Measurements from ENCODE around the gene TRIM72. TPM values are rescaled to one million over a fixed set of nuclear protein-coding genes. Genes with fewer than 3 reads are reported as not detected.

TRIM72 gene
- total and polyA plus RNA-seq, 2 donors (not counting 3 experiments of a cell fraction or from before 2014, with no cell fraction given), result not detected

DNA sequence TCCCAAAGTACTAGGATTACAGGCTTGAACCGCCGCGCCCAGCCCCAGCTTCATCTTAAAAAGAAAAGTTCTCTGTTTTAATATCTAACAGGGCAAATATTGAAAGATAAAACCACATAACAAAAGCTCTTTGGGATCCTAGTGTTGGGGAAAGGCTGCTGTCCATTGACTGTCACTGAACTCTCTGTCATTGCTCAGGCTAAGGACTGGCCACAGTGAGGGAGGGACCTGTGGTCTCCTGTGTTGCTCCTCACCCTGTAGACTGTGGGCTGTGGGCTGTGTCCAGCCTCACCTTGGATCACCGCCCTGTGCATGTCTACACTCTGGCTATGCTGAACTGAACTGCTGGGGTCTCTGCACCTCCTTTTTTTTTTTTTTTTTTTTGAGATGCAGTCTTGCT is 14.3 kb downstream of the TRIM72 start:
- Histone ChIP-seq H3K4me2 (ENCODE audit: insufficient read depth, low read length) (no peak overlapping the region), H3K4me3 (replicated peaks in 1 of 3; ENCODE audit: insufficient read depth in 1 of 3, low read depth in 1 of 3, low read length in 3 of 3) (no peak overlapping the region), H3K27ac (ENCODE audit: insufficient read depth, low read depth, low read length) (no peak overlapping the region), H3K9me3 (replicated peaks; ENCODE audit: control insufficient read depth, insufficient read depth, low read length) (no peaks in the 10 kb centered on the region), H3K9me1 (replicated peaks; ENCODE audit: control insufficient read depth, extremely low read depth, insufficient read depth, low read length) (no peaks in the 10 kb centered on the region), H3K79me2 (ENCODE audit: control insufficient read depth, insufficient read depth, low read length) (no peaks in the 10 kb centered on the region), H3K36me3 (ENCODE audit: control insufficient read depth in 2 of 2, extremely low read depth in 1 of 2, insufficient read depth in 2 of 2, low read length in 2 of 2) (no peaks in the 10 kb centered on the region), H3K9ac (replicated peaks; ENCODE audit: extremely low read depth, insufficient read depth, low read length) (no peak overlapping the region), H3K27me3 (ENCODE audit: control insufficient read depth in 2 of 2, insufficient read depth in 2 of 2, low read length in 2 of 2) (no peaks in the 10 kb centered on the region), H2AFZ (ENCODE audit: low read depth, low read length) (no peak overlapping the region), H3K4me1 (ENCODE audit: control insufficient read depth, extremely low read depth, insufficient read depth, low read length) (no peaks in the 10 kb centered on the region), H4K20me1 (replicated peaks; ENCODE audit: control insufficient read depth, extremely low read depth, insufficient read depth, low read length) (no peaks in the 10 kb centered on the region)
- FAIRE-seq (no peak), DNase-seq (ENCODE audit: low read depth, low spot score) (no peak)
- dilution Hi-C loops (cut with MboI; ENCODE audit: extremely low pct_ligation_motif_present, low sequenced_read_pairs), result no loop called here
- no peak for TF ChIP-seq EZH2 (IDR thresholded peaks at IDR 0.05; ENCODE audit: borderline replicate concordance, low read depth, low read length, severe bottlenecking)
- TF ChIP-seq POLR2A (IDR thresholded peaks at IDR 0.05; ENCODE audit: low read depth, low read length), result no peak
- TF ChIP-seq, protein P1, sequence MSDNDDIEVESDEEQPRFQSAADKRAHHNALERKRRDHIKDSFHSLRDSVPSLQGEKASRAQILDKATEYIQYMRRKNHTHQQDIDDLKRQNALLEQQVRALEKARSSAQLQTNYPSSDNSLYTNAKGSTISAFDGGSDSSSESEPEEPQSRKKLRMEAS (IDR thresholded peaks at IDR 0.05; ENCODE audit: insufficient read depth, insufficient read length), result no peak
- no peak for TF ChIP-seq GATA2 (IDR thresholded peaks at IDR 0.05; ENCODE audit: insufficient read depth, insufficient read length, low read depth, low read length)
- no peak for TF ChIP-seq MYC (IDR thresholded peaks at IDR 0.05; ENCODE audit: low read depth, low read length)
- TF ChIP-seq JUN (IDR thresholded peaks at IDR 0.05; ENCODE audit: borderline replicate concordance, insufficient read depth, insufficient read length, low read depth), result no peak
- TF ChIP-seq, protein P2, sequence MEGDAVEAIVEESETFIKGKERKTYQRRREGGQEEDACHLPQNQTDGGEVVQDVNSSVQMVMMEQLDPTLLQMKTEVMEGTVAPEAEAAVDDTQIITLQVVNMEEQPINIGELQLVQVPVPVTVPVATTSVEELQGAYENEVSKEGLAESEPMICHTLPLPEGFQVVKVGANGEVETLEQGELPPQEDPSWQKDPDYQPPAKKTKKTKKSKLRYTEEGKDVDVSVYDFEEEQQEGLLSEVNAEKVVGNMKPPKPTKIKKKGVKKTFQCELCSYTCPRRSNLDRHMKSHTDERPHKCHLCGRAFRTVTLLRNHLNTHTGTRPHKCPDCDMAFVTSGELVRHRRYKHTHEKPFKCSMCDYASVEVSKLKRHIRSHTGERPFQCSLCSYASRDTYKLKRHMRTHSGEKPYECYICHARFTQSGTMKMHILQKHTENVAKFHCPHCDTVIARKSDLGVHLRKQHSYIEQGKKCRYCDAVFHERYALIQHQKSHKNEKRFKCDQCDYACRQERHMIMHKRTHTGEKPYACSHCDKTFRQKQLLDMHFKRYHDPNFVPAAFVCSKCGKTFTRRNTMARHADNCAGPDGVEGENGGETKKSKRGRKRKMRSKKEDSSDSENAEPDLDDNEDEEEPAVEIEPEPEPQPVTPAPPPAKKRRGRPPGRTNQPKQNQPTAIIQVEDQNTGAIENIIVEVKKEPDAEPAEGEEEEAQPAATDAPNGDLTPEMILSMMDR (IDR thresholded peaks at IDR 0.05; ENCODE audit: extremely low read depth in 1 of 2, insufficient read depth in 1 of 2, low read depth in 1 of 2, low read length in 2 of 2), result no peak
- no peak for TF ChIP-seq FOS (IDR thresholded peaks at IDR 0.05; ENCODE audit: borderline replicate concordance, insufficient read depth, low read length)
- TF ChIP-seq POLR2AphosphoS5 (IDR thresholded peaks at IDR 0.05; ENCODE audit: insufficient read depth, low read depth, low read length), result no peak
- intact Hi-C loops (cut with micrococcal nuclease), result no loop called here
- BruUV-seq (replicated peaks), result no TSS peak
- CTCF ChIA-PET, result no interaction called here
- POLR2A ChIA-PET, result no interaction called here

All from endothelial cell of umbilical vein (primary cell).